Fibroblast of skin of left biceps (primary cell): ENCODE results near the gene CRYBG1.
"Not testable (repeated sequence)": the region's sequence is repeated elsewhere in the genome, so short reads cannot be mapped to it uniquely, and the experiment has no call there.

Source experiments
- DNase-seq, 2 experiments: peaks; one replicate each; pipeline ENCODE4 v3.0.0-alpha.2; 2013; ENCODE audit warnings: low read depth in 2 of 2

Gene CRYBG1

DNA sequence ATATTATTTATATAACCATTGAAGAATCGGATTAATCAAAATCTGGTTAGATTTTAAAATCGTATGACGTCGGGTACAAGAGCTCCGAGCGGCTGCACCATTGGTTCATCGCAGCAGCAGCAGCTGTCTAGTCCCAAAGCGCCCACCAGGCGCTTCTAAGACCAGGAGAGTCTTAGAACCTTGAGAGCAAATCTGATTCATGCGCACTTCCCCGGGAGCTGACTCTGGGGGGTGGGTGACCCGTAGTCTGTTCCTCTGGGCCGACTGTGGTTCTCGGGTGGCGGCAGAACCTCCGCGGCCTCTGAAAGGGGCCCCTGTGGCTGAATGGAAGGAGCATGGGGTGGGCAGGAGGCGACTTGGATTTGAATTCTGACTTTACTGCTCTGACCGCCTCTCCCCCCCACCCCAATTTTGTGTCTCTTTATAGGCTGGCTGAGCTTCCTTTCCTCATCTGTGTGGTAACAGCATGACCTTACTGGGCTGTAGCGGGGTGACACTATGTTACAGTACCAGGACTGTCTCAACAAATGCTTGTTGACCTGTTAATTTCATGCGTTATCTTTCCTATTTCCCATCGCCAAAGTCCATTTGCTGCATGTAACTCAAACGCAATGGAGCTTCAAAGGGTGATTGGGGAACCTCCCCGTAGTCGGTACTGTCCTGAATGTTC lies 149.0 kb downstream of the CRYBG1 start:
- DNase-seq: no peak

DNA sequence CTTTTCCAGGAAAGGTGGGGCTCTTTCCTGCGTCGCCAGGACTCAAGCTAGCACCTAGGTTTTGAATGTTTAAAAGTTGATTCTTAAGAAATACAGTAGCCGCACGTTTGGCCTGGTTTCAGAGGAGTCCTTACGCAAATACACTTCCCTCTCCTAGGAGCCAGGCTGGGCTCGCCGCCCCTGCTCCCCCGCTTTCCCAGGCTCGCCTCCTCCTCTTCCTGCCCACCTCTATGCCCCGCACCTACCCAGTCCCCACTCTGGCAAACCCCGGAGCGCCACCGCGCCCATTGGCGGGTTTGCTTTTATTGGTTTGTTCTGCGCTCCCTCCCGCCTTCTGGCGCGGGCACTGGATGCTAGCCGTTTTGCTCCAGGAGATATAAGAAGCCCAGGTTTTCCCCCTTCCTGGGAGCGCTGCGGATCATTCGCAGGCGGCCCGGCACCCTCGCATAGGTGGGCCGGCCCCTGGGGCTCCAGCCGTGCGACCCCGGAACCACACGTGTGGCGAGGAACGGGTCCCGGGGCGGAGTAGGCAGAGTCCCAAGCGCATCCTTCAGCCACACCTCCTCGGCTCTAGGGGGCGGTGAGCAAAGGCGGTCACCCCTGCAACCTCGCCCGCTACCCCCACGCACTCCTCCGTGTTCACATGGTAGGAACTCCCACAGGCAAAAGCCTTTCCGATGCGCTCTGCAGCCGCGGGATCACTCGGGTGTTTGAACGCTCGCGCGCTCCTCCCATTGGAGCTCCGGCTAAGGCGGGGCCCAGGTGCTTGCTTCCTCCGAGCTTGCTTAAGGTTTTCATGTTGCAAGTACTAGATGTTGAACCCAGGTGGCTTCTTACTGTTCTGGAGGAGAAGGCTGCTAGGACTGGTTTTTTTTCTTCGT lies 149.8 kb downstream of the CRYBG1 start:
- DNase-seq: no peak

GRCh38 chr6:106511288-106512047 lies 151.0 kb downstream of the CRYBG1 start:
- DNase-seq: no peak

DNA sequence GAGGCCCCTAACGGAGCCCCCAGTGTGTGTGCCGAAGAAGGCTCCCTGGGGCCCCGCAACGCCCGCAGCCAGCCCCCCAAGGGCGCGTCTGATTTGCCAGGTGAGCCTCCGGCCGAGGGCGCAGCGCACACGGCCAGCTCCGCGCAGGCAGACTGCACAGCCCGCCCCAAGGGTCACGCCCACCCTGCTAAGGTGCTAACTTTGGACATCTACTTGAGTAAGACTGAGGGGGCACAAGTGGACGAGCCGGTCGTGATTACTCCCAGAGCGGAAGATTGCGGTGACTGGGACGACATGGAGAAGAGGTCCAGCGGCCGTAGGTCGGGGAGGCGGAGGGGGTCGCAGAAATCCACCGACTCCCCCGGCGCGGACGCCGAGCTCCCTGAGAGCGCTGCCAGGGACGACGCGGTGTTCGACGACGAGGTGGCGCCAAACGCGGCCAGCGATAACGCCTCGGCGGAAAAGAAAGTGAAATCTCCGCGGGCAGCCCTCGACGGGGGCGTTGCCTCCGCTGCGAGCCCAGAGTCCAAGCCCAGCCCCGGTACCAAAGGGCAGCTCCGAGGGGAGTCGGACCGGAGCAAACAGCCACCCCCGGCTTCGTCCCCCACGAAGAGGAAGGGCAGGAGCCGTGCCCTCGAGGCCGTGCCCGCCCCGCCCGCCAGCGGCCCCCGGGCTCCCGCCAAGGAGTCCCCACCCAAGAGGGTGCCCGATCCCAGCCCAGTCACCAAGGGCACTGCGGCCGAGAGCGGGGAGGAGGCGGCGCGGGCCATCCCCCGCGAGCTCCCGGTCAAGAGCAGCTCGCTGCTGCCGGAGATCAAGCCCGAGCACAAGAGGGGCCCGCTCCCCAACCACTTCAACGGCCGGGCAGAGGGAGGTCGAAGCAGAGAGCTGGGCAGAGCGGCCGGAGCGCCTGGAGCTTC lies 151.8 kb downstream of the CRYBG1 start:
- DNase-seq: no peak

DNA sequence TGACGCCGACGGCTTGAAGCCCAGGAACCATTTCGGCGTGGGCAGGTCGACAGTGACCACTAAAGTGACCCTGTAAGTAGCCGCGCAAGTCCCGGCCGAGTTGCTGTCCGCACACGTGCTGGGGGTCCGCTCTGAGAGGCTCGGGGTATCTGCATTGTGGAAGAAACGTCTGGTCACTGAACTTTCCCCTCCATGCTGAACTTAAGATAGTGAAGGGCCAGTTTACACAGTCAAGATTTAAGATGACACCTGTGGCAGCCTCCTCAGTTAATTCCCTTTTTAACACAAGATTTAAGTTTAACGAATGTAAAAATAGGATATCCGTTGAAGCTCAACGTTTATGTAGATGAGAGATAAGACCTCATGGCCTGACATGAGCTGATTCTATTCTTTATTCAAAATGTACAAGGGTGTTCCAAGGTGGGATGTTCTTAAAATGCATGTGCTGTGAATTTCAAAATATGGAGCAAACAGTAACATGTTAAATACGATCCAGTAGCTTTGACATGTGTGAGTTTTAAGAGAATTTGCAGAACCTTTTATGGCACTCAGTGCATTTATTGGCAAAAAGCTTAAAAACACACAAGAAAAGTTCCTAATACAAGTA lies 152.6 kb downstream of the CRYBG1 start:
- DNase-seq: no peak

GRCh38 chr6:106513808-106514582 lies 153.5 kb downstream of the CRYBG1 start:
- DNase-seq: no peak

DNA sequence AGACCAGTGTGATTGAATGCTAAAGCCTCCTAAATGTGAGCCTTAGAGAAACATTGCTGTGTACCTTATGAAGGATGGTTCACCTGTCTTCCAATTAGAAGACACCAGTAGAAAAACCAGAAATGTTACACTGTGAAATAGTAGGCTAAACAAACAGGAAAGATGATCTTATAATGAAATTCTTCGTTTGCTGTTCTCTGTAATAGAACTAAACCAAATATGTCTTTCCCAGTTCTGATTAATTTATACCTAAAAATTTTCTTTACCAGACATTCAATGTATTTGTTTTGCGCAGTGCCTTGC lies 154.0 kb downstream of the CRYBG1 start:
- DNase-seq: no peak

DNA sequence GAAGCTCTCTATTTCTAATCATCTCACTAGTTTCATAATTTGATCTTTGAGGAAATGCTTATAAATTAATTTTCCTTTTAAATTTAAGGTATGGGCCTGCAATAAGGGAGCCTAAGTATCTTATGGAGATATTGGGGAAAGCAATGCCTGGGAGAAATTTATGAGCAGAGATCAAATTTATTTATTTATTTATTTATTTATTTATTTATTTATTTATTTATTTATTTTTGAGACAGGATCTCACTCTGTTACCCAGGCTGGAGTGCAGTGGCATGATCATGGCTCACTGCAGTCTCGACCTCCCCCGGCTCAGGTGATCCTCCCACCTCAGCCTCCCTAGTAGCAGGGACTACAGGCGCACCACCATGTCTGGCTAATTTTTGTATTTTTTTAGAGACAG lies 155.1 kb downstream of the CRYBG1 start:
- DNase-seq: not testable (repeated sequence)

GRCh38 chr6:106516616-106517015 lies 156.1 kb downstream of the CRYBG1 start:
- no peak for DNase-seq

DNA sequence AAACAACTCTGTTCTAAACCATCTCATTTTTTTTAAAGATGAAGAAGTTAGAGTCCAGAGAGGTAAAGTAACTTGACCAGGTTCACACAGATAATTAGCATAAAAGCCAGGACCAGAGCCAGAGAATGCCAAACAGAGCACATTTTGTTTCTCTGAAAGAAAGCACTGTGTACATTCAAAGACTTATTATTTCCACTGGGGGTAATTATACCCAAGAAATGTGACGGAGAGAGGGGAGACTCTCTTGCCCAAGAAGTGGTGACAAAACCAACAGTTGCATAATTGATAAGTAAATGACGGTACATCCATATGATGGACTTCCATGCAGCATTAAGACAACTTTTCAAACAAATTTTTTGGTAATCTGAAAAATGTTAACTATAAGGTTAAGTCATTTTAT lies 157.2 kb downstream of the CRYBG1 start:
- no peak for DNase-seq

GRCh38 chr6:106518748-106519147 lies 158.2 kb downstream of the CRYBG1 start:
- no peak for DNase-seq

DNA sequence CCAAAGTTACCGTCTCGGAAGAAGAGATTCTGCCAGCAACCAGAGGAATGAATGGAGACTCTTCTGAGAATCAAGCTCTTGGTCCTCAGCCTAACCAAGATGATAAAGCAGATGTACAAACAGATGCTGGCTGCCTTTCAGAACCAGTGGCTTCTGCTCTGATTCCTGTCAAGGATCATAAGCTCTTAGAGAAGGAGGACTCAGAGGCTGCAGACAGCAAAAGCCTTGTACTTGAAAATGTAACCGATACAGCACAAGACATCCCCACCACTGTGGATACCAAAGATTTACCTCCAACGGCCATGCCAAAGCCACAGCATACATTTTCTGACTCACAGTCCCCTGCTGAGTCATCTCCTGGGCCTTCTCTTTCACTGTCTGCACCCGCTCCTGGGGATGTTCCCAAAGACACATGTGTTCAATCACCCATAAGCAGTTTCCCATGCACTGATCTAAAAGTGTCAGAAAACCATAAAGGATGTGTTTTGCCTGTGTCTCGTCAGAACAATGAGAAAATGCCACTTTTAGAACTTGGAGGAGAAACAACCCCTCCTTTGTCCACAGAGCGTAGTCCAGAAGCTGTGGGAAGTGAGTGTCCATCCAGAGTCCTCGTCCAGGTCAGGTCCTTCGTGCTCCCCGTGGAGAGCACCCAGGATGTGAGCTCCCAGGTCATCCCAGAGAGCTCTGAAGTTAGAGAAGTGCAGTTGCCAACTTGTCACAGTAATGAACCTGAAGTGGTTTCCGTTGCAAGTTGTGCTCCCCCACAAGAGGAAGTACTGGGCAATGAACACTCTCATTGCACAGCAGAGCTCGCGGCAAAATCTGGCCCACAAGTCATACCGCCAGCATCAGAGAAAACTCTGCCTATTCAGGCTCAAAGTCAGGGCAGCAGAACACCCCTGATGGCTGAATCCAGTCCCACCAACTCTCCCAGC lies 159.2 kb downstream of the CRYBG1 start:
- peak; percentile 98 for DNase-seq

GRCh38 chr6:106520711-106521401 lies 160.3 kb downstream of the CRYBG1 start:
- no peak for DNase-seq

GRCh38 chr6:106522562-106523250 lies 162.2 kb downstream of the CRYBG1 start:
- DNase-seq: no peak

DNA sequence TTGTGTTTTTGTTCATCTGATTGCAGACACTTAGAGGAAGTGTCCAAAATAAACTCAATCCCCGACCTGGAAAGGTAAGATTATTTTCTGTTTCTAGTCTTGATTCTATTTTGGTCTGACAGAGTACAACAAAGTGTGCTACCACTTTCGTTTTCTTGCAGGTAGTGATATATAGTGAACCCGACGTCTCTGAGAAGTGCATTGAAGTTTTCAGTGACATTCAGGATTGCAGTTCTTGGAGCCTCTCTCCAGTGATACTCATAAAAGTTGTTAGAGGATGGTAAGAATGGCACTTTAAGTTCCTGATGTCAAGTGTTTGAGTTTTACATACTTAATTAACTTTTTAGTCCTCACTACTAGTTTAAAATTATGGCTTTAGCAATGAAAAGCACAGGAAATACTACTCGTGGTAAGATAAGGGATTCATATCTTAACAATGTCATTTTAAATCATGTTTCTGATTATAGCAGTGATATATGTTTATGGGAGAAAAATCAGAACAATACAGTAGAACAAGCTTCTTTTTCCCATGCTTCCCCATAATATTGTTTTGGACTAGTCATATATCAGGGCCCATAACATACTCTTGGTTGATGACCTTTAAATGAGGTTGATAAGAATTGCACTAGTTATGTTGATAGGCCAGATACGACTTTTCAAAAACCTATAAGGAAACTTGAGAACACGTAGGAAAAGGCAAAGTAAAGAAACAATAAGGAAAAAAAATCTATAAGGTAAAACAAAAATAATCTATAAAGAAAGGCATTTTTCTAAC lies 164.8 kb downstream of the CRYBG1 start:
- DNase-seq: no peak

DNA sequence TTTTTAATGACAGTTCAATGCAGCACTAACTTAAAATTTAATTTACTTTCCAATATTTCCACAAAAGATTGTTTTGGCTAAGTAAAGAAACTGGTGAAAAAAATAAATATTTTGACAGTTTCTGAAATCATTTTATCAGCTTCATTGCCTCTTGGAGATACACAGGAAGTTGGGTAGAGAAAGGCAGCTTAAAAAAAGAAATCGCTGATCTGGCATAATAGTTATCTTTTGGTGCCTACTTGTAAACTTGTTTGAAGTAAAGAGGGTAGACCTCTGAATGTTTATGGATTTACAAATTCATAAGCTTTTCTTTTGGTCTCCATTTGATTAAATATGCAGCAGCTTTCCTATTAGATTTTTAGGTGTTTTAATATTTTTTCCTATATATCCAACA lies 165.4 kb downstream of the CRYBG1 start:
- DNase-seq: no peak

GRCh38 chr6:106527117-106527516 lies 166.6 kb downstream of the CRYBG1 start:
- DNase-seq: no peak
